Stomach smooth muscle (tissue), 2 donors: Measurements from ENCODE around the gene TRIO.

ENCODE experiments used
- H3K27ac ChIP-seq: one replicate; pipeline ENCODE4 v1.7.0; 2013; ENCODE audit warnings: mild to moderate bottlenecking, low read length, inconsistent platforms
- H3K27me3 ChIP-seq, 2 donors: one replicate each; pipeline ENCODE4 v1.7.0; 2013; ENCODE audit warnings: low read length in 2 of 2; ENCODE audit not compliant: insufficient read depth in 2 of 2, control insufficient read depth in 1 of 2
- H3K36me3 ChIP-seq, 2 donors: one replicate each; pipeline ENCODE4 v1.7.0; 2013; ENCODE audit warnings: low read length in 2 of 2; ENCODE audit not compliant: control insufficient read depth in 2 of 2, insufficient read depth in 2 of 2
- H3K4me1 ChIP-seq: one replicate; pipeline ENCODE4 v1.7.0; 2013; ENCODE audit warnings: low read length; ENCODE audit not compliant: control insufficient read depth, insufficient read depth
- H3K4me3 ChIP-seq, 2 donors: one replicate each; pipeline ENCODE4 v1.7.0; 2013; ENCODE audit warnings: low read length in 2 of 2
- H3K9ac ChIP-seq, 2 donors: one replicate each; pipeline ENCODE4 v1.7.0; 2013; ENCODE audit warnings: low read length in 2 of 2, mild to moderate bottlenecking in 1 of 2
- H3K9me3 ChIP-seq, 2 donors: one replicate each; pipeline ENCODE4 v1.7.0; 2013; ENCODE audit warnings: low read length in 2 of 2; ENCODE audit not compliant: control insufficient read depth in 2 of 2
- donor health status: healthy.
- donor health status: Pancreatic carcinoma.

The TRIO gene

GRCh38 chr5:14168793-14169262 is 25.7 kb downstream of the TRIO start:
- Histone ChIP-seq H3K27me3 (no peaks in the 10 kb centered on the region), H3K9ac (no peak overlapping the region), H3K9me3 (peaks cover 0 to 3% of the 10 kb centered on the region in 2 donors), H3K4me1 (peaks cover 34% of the 10 kb centered on the region), H3K36me3 (no peaks in the 10 kb centered on the region), H3K4me3 (no peak overlapping the region), H3K27ac (no peak overlapping the region)

- Histone ChIP-seq H3K4me1 (peaks cover 34% of the 10 kb centered on the region), H3K9me3 (no peaks in the 10 kb centered on the region), H3K27ac (no peak overlapping the region), H3K27me3 (no peaks in the 10 kb centered on the region), H3K9ac (no peak overlapping the region), H3K36me3 (no peaks in the 10 kb centered on the region), H3K4me3 (no peak overlapping the region)
These were observed 27.9 kb downstream of the TRIO start for GRCh38 chr5:14171046-14171445.

GRCh38 chr5:14171621-14172020 is 28.5 kb downstream of the TRIO start:
- Histone ChIP-seq H3K27me3 (no peaks in the 10 kb centered on the region), H3K27ac (no peak overlapping the region), H3K4me1 (peaks cover 31% of the 10 kb centered on the region)

DNA sequence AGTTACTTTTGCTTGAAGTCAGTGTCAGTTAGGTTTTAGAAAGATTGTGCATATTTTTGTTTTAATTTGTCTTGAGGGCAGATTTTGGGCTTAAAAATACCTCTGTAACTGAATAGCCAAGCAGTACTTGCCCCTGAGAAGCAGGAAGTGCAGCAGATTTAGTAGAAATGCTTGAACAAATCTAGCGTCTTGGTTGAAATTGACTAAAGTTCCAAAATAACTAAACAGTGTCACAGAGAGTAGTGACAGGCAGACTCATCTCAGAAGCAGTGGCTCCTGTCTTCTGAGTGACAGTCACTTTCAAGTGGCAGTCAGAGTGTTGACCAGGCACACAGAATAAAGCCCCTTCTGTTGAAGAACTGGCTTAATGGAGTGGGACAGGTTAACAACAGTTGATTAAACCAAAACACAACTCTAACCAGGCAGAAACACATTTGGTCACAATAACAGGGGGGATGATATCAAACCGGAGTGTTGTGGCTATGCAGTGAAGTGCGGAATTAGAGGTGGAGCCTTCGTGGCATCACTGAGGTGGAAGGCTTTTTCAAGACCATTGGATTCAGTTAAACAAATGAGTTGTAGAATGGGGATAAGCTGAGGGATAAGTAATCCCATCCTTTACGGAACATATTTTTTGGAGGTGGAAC is 29.1 kb downstream of the TRIO start:
- Histone ChIP-seq H3K4me3 (no peak overlapping the region), H3K36me3 (no peaks in the 10 kb centered on the region), H3K9ac (no peak overlapping the region), H3K27me3 (no peaks in the 10 kb centered on the region), H3K4me1 (peaks cover 25% of the 10 kb centered on the region), H3K9me3 (no peaks in the 10 kb centered on the region), H3K27ac (no peak overlapping the region)

More at GRCh38 chr5:14171621-14172020, 28.5 kb downstream of the TRIO start:
- Histone ChIP-seq H3K36me3 (no peaks in the 10 kb centered on the region), H3K4me3 (no peak overlapping the region), H3K9ac (no peak overlapping the region), H3K9me3 (no peaks in the 10 kb centered on the region)

DNA sequence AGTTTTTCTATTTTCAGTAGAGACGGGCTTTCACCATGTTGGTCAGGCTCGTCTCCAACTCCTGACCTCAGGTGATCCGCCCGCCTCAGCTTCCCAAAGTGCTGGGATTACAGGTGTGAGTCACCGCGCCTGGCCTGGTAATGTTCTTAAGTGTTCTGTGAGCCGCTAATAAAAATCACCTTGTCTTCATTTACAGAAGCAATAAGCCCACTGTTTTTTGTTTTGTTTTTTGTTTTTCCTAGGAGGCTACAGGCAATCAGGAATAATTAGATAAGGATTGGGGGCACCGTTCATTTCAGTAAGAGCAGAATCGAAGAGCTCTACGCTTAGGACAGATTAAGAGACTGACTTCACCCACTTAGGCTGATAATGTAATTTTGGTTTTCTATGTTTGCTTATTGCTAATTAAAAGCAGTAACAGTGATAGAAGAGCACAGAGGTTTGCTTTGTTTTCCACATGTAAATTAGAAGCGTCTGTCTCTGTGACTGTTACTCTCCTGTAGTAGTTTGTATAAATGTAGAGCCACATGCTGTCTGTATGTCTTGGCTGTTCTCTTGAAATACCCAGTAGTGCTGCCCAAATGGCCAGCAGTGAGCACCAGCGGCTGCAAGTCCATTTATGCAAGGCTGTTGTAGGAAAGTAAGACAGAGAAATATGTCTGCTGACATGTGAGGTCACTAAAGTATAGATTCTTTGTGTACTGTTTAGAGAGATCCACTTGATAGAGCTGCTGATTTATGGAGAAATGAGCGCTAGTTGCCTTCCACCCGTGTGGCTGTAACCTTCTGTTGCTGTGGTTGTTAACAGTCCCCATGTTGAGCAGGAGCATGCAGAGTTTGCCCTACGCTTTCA is 30.5 kb downstream of the TRIO start:
- peak overlapping the region in 1 of 2 donors; percentile 14 for H3K9ac ChIP-seq
- no peaks in the 10 kb centered on the region for H3K9me3 ChIP-seq
- peak overlapping the region; percentile 26 for H3K27ac ChIP-seq
- peaks cover 21% of the 10 kb centered on the region for H3K4me1 ChIP-seq
- no peaks in the 10 kb centered on the region for H3K36me3 ChIP-seq
- H3K4me3 ChIP-seq = peak overlapping the region in 1 of 2 donors; percentile 31
- H3K27me3 ChIP-seq = no peaks in the 10 kb centered on the region

DNA sequence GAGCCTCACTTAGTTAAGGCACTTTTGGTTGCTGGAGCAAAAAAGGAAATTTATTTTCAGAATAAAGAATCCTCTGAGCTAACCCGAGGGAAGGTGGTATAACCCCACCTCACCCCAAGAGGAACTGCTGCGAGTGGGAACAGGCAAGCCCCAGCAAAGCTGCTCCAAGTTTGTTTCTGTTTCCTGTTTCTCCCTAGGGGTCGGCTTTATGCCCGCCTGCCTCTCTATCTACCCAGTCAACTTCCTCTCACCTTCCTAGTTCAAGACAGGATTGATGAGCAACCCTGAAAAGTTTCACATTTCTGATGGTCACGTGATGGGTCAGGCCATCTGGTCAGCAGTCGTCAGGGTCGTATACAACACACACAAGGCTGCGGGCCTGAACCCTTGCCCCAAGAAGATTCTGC is 31.1 kb downstream of the TRIO start:
- H3K4me1 ChIP-seq = peaks cover 24% of the 10 kb centered on the region
- no peaks in the 10 kb centered on the region for H3K27me3 ChIP-seq
- no peaks in the 10 kb centered on the region for H3K9me3 ChIP-seq
- H3K9ac ChIP-seq = peak overlapping the region in 1 of 2 donors; percentile 14
- no peaks in the 10 kb centered on the region for H3K36me3 ChIP-seq
- H3K4me3 ChIP-seq = peak overlapping the region in 1 of 2 donors; percentile 31
- peak overlapping the region; percentile 26 for H3K27ac ChIP-seq

GRCh38 chr5:14175381-14175780 is 32.2 kb downstream of the TRIO start:
- Histone ChIP-seq H3K36me3 (no peaks in the 10 kb centered on the region), H3K4me1 (peaks cover 24% of the 10 kb centered on the region), H3K9me3 (no peaks in the 10 kb centered on the region), H3K9ac (no peak overlapping the region), H3K27ac (no peak overlapping the region), H3K27me3 (no peaks in the 10 kb centered on the region), H3K4me3 (no peak overlapping the region)

GRCh38 chr5:14176888-14177287 is 33.7 kb downstream of the TRIO start:
- H3K9me3 ChIP-seq = no peaks in the 10 kb centered on the region
- no peaks in the 10 kb centered on the region for H3K27me3 ChIP-seq
- H3K27ac ChIP-seq = no peak overlapping the region
- H3K9ac ChIP-seq = no peak overlapping the region
- H3K4me1 ChIP-seq = peaks cover 31% of the 10 kb centered on the region
- H3K4me3 ChIP-seq = no peak overlapping the region
- no peaks in the 10 kb centered on the region for H3K36me3 ChIP-seq

DNA sequence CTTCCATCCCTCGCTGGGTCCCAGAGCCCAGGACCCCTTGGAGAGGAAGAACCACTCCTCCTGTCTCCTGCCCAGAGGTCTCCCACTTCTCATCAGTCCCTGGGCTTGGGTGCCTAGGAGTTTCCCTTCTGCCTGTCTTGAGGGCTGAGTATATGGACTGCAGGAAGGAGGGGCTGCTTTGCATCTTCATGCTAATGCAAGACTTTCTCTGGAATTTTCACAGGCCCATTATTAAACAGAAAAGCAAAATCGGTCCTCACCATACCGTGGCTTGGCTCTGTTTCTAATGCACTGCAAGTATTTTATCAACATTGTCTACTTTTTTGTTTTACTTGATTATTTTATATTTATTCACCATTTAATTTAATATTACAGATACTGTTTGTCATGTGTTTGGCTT is 34.5 kb downstream of the TRIO start:
- Histone ChIP-seq H3K4me1 (peaks cover 26% of the 10 kb centered on the region), H3K36me3 (no peaks in the 10 kb centered on the region)

GRCh38 chr5:14178091-14178490 is 34.9 kb downstream of the TRIO start:
- H3K9me3 ChIP-seq = no peaks in the 10 kb centered on the region
- no peak overlapping the region for H3K4me3 ChIP-seq
- peaks cover 30% of the 10 kb centered on the region for H3K4me1 ChIP-seq
- no peaks in the 10 kb centered on the region for H3K36me3 ChIP-seq
- no peak overlapping the region for H3K27ac ChIP-seq
- H3K9ac ChIP-seq = no peak overlapping the region
- H3K27me3 ChIP-seq = no peaks in the 10 kb centered on the region

More for the DNA sequence above, 34.5 kb downstream of the TRIO start:
- Histone ChIP-seq H3K4me3 (no peak overlapping the region), H3K27ac (no peak overlapping the region), H3K9me3 (no peaks in the 10 kb centered on the region), H3K9ac (no peak overlapping the region), H3K27me3 (no peaks in the 10 kb centered on the region)
